ENCODE data around the gene GCLC. TPM values are rescaled to one million over a fixed set of nuclear protein-coding genes. Genes with fewer than 3 reads are reported as not detected.

GCLC gene
- total RNA-seq, 8 experiments from 2014 or later, result 13.5 to 32.9 (median 18.4) TPM

GRCh38 chr6:53513056-53513455 lies 31.8 kb downstream of the GCLC start:
- Histone ChIP-seq H3K4me1 (replicated peaks in 1 of 2) (no peaks in the 10 kb centered on the region), H3K27ac (no peak overlapping the region), H3K4me3 (no peak overlapping the region)
- ATAC-seq (replicated peaks in 6 of 8), result no peak
- in situ Hi-C loops (cut with MboI; ENCODE audit: low pct_unique_long_range_greater_than_20kb in 2 of 9, low sequenced_read_pairs in 9 of 9, unreplicated experiment in 9 of 9), result no loop called here
- WGBS, 10 experiments, result 60 to 100% (median 92%) methylated on average over 1 to 4 of the region's 4 CpGs

- no peak overlapping the region for H3K4me3 ChIP-seq
- ATAC-seq (replicated peaks in 6 of 8), result no peak
- in situ Hi-C loops (cut with MboI; ENCODE audit: low pct_unique_long_range_greater_than_20kb in 2 of 9, low sequenced_read_pairs in 9 of 9, unreplicated experiment in 9 of 9), result no loop called here
- H3K27ac ChIP-seq, result no peak overlapping the region
- WGBS, 10 experiments, result 49 to 100% (median 80%) methylated on average over 2 to 4 of the region's 4 CpGs
- no peaks in the 10 kb centered on the region for H3K4me1 ChIP-seq (replicated peaks in 1 of 2)
Measured at GRCh38 chr6:53512626-53513025, 32.3 kb downstream of the GCLC start.

GRCh38 chr6:53510746-53511145 lies 34.2 kb downstream of the GCLC start:
- Histone ChIP-seq H3K27ac (no peak overlapping the region), H3K4me3 (no peak overlapping the region), H3K4me1 (replicated peaks in 1 of 2) (no peaks in the 10 kb centered on the region)
- ATAC-seq (replicated peaks in 6 of 8), result no peak
- in situ Hi-C loops (cut with MboI; ENCODE audit: low pct_unique_long_range_greater_than_20kb in 2 of 9, low sequenced_read_pairs in 9 of 9, unreplicated experiment in 9 of 9), result no loop called here
- WGBS, 10 experiments, result 90 to 100% (median 97%) methylated on average over 1 to 3 of the region's 3 CpGs

GRCh38 chr6:53506872-53507271 lies 38.0 kb downstream of the GCLC start:
- in situ Hi-C loops (cut with MboI; ENCODE audit: low pct_unique_long_range_greater_than_20kb in 2 of 9, low sequenced_read_pairs in 9 of 9, unreplicated experiment in 9 of 9), result no loop called here
- H3K4me3 ChIP-seq, result no peak overlapping the region
- no peak for ATAC-seq (replicated peaks in 6 of 8)
- no peaks in the 10 kb centered on the region for H3K4me1 ChIP-seq (replicated peaks in 1 of 2)
- no peak overlapping the region for H3K27ac ChIP-seq
- WGBS, 10 experiments, result 83 to 100% (median 100%) methylated on average over 1 to 4 of the region's 5 CpGs; no CpG with 5 or more reads in 2 of the 10 experiments

- Histone ChIP-seq H3K4me3 (no peak overlapping the region), H3K27ac (no peak overlapping the region), H3K4me1 (replicated peaks in 1 of 2) (no peaks in the 10 kb centered on the region)
- 72 to 100% (median 100%) methylated on average over 1 to 3 of the region's 3 CpGs; no CpG with 5 or more reads in 3 of the 10 experiments for WGBS, 10 experiments
- ATAC-seq (replicated peaks in 6 of 8), result no peak
- in situ Hi-C loops (cut with MboI; ENCODE audit: low pct_unique_long_range_greater_than_20kb in 2 of 9, low sequenced_read_pairs in 9 of 9, unreplicated experiment in 9 of 9), result no loop called here
Measured at GRCh38 chr6:53504512-53504911, 40.4 kb downstream of the GCLC start.

- in situ Hi-C loops (cut with MboI; ENCODE audit: low pct_unique_long_range_greater_than_20kb in 2 of 9, low sequenced_read_pairs in 9 of 9, unreplicated experiment in 9 of 9), result no loop called here
- no peak overlapping the region for H3K27ac ChIP-seq
- no peaks in the 10 kb centered on the region for H3K4me1 ChIP-seq (replicated peaks in 1 of 2)
- ATAC-seq (replicated peaks in 6 of 8), result no peak
- H3K4me3 ChIP-seq, result no peak overlapping the region
- WGBS, 10 experiments, result 90 to 100% (median 100%) methylated on average over 1 to 5 of the region's 5 CpGs; no CpG with 5 or more reads in 2 of the 10 experiments
Measured at GRCh38 chr6:53503060-53503459, 41.8 kb downstream of the GCLC start.

GRCh38 chr6:53501432-53501831 lies 43.5 kb downstream of the GCLC start:
- no peak overlapping the region for H3K4me3 ChIP-seq
- peak in 3 of 8 experiments; percentile 35 to 66 (median 57) for ATAC-seq (replicated peaks in 6 of 8)
- H3K27ac ChIP-seq, result no peak overlapping the region
- in situ Hi-C loops (cut with MboI; ENCODE audit: low pct_unique_long_range_greater_than_20kb in 2 of 9, low sequenced_read_pairs in 9 of 9, unreplicated experiment in 9 of 9), result no loop called here
- 26 to 92% (median 65%) methylated on average over 2 to 3 of the region's 3 CpGs; no CpG with 5 or more reads in 2 of the 10 experiments for WGBS, 10 experiments
- no peaks in the 10 kb centered on the region for H3K4me1 ChIP-seq (replicated peaks in 1 of 2)

DNA sequence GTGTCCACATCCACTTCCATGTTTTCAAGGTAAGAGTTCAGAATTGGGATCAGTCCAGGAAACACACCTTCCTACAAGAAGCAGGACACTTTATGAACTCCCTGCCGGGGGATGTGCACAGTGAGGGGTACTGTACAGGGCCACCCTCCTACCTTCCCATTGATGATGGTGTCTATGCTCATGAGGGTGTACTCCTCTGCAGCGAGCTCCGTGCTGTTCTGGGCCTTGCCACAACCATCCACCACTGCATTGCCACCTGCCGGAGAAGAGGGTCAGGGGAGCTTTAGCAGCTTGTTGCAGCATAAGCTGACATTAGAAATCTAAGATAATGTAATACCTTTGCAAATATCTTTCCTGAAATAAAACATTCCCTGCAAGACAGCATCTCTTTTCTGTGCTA lies 44.8 kb downstream of the GCLC start:
- ATAC-seq (replicated peaks in 6 of 8), result no peak
- 88 to 100% (median 96%) methylated on average over 2 to 4 of the region's 4 CpGs; no CpG with 5 or more reads in 4 of the 10 experiments for WGBS, 10 experiments
- in situ Hi-C loops (cut with MboI; ENCODE audit: low pct_unique_long_range_greater_than_20kb in 2 of 9, low sequenced_read_pairs in 9 of 9, unreplicated experiment in 9 of 9), result no loop called here
- no peaks in the 10 kb centered on the region for H3K4me1 ChIP-seq (replicated peaks in 1 of 2)
- H3K27ac ChIP-seq, result no peak overlapping the region
- H3K4me3 ChIP-seq, result no peak overlapping the region

- no peak for ATAC-seq (replicated peaks in 6 of 8)
- Histone ChIP-seq H3K4me1 (replicated peaks in 1 of 2) (no peaks in the 10 kb centered on the region), H3K27ac (no peak overlapping the region), H3K4me3 (no peak overlapping the region)
- in situ Hi-C loops (cut with MboI; ENCODE audit: low pct_unique_long_range_greater_than_20kb in 2 of 9, low sequenced_read_pairs in 9 of 9, unreplicated experiment in 9 of 9), result loop anchor here in 2 of 9 experiments (25.0 kb wide), 1 partner anchor 337 kb away; no protein-coding TSS in a partner anchor
- 73 to 100% (median 100%) methylated on average over 1 to 2 of the region's 3 CpGs; no CpG with 5 or more reads in 2 of the 10 experiments for WGBS, 10 experiments
Measured at GRCh38 chr6:53499094-53499493, 45.8 kb downstream of the GCLC start.

DNA sequence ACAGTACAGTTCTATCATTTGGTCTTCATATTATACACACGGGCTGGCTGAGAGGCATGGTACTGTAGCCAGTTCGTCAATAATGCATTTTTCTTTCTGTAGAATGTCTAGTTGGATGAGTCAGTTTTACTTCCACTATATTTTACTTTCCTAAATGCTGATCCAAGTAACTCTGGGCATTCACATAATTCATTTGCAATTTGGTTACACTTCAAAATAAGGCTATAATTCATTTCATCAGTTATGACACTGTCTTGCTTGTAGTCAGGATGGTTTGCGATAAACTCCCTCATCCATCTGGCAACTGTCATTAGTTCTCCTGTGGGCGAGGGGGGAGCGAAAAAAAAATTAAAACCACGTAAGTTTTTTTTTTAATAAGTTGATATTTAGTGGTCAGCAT lies 46.3 kb downstream of the GCLC start:
- ATAC-seq (replicated peaks in 6 of 8), result peak in 3 of 8 experiments; percentile 40 to 55 (median 47)
- Histone ChIP-seq H3K4me1 (replicated peaks in 1 of 2) (no peaks in the 10 kb centered on the region), H3K27ac (no peak overlapping the region), H3K4me3 (no peak overlapping the region)
- WGBS, 10 experiments, result 43 to 100% (median 92%) methylated on average over 1 to 6 of the region's 6 CpGs
- in situ Hi-C loops (cut with MboI; ENCODE audit: low pct_unique_long_range_greater_than_20kb in 2 of 9, low sequenced_read_pairs in 9 of 9, unreplicated experiment in 9 of 9), result loop anchor here in 2 of 9 experiments (25.0 kb wide), 1 partner anchor 336 kb away; no protein-coding TSS in a partner anchor

- no peak for ATAC-seq (replicated peaks in 6 of 8)
- H3K4me3 ChIP-seq, result no peak overlapping the region
- no peak overlapping the region for H3K27ac ChIP-seq
- WGBS, 10 experiments, result 79 to 100% (median 95%) methylated on average over 1 to 2 of the region's 2 CpGs; no CpG with 5 or more reads in 1 of the 10 experiments
- H3K4me1 ChIP-seq (replicated peaks in 1 of 2), result no peaks in the 10 kb centered on the region
- in situ Hi-C loops (cut with MboI; ENCODE audit: low pct_unique_long_range_greater_than_20kb in 2 of 9, low sequenced_read_pairs in 9 of 9, unreplicated experiment in 9 of 9), result loop anchor here in 2 of 9 experiments (25.0 kb wide), 1 partner anchor 336 kb away; no protein-coding TSS in a partner anchor
Measured at GRCh38 chr6:53497905-53498304, 47.0 kb downstream of the GCLC start.

- WGBS, 10 experiments, result 0 to 100% (median 63%) methylated on average over 1 to 5 of the region's 5 CpGs; no CpG with 5 or more reads in 1 of the 10 experiments
- H3K4me1 ChIP-seq (replicated peaks in 1 of 2), result no peaks in the 10 kb centered on the region
- in situ Hi-C loops (cut with MboI; ENCODE audit: low pct_unique_long_range_greater_than_20kb in 2 of 9, low sequenced_read_pairs in 9 of 9, unreplicated experiment in 9 of 9), result loop anchor here in 2 of 9 experiments (25.0 kb wide), 1 partner anchor 335 kb away; no protein-coding TSS in a partner anchor
- H3K27ac ChIP-seq, result no peak overlapping the region
- H3K4me3 ChIP-seq, result no peak overlapping the region
- ATAC-seq (replicated peaks in 6 of 8), result peak in 6 of 8 experiments; percentile 34 to 64 (median 42)
Measured at GRCh38 chr6:53496797-53497375, 48.0 kb downstream of the GCLC start.

GRCh38 chr6:53495506-53496499 lies 49.1 kb downstream of the GCLC start:
- 89 to 100% (median 95%) methylated on average over 2 to 6 of the region's 6 CpGs; no CpG with 5 or more reads in 2 of the 10 experiments for WGBS, 10 experiments
- ATAC-seq (replicated peaks in 6 of 8), result no peak
- H3K4me3 ChIP-seq, result no peak overlapping the region
- H3K4me1 ChIP-seq (replicated peaks in 1 of 2), result no peaks in the 10 kb centered on the region
- in situ Hi-C loops (cut with MboI; ENCODE audit: low pct_unique_long_range_greater_than_20kb in 2 of 9, low sequenced_read_pairs in 9 of 9, unreplicated experiment in 9 of 9), result loop anchor here in 2 of 9 experiments (25.0 kb wide), 1 partner anchor 334 kb away; no protein-coding TSS in a partner anchor
- no peak overlapping the region for H3K27ac ChIP-seq
